Glomerular visceral epithelial cell (primary cell): ENCODE measurements around the gene TP53TG5.

Experiments
- DNase-seq: peaks from one replicate; pipeline ENCODE4 v3.0.0-alpha.2; 2016; ENCODE audit errors: extremely low spot score

Gene TP53TG5

DNA sequence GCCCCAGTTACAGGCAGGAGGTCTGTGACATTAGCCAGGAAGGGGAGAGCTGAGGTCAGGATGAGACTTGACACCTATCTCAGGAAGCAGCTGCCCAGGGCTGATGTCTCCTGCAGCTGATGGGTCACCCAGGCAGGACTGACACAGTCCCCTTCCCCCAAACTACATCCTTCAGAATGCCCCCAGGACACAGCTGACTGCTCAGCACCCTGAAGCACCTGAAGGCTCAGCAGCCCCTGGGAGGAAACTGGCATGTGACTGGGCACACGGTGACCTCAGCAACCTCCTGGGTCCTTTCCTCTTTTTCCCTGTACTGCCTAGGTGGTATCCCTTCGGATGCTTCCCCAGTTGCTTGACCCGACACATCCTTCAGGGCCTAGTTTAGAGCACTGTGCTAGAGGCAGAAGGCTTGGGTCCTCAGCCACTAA, 31.8 kb downstream of the TP53TG5 start:
- DNase-seq, result peak; percentile 56

GRCh38 chr20:45345104-45345936, 32.8 kb downstream of the TP53TG5 start:
- DNase-seq, result peak; percentile 28

DNA sequence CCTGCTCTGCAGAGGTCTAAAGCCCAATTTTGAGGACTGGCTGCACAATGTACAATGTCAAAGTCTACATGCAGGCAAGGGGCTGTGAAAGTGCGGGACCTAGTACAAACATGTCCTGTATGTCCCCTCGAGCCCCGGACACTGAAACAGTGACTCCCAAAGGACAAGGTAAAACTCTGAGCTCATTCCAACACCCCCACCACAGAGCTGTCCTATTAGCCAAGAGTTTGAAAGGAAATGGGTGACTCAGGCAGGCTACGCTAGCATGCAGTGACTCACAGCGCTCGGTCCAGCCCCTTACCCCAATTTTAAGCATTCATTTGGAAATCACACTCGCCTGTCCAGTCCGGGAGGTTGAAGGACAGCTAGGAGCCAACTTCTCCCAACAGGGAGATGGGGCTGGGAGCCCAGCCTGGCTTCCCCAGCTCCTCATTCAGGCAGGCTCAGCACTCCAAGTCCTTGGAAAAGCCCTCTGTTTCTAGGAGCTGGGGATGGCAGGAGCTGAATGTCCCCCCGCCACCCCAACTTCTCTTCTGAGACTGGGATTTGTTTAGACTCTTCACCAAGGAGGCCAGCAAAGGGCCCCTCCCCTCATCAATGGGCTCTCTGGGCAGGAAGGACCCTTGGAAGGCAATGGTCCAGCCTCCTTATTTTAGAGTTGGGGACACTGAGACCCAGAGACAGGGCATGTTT, 33.8 kb downstream of the TP53TG5 start:
- DNase-seq, result peak; percentile 93

- peak; percentile 46 for DNase-seq
Measured at GRCh38 chr20:45343532-45344167, 34.5 kb downstream of the TP53TG5 start.

GRCh38 chr20:45342855-45343531, 35.1 kb downstream of the TP53TG5 start:
- DNase-seq, result no peak

DNA sequence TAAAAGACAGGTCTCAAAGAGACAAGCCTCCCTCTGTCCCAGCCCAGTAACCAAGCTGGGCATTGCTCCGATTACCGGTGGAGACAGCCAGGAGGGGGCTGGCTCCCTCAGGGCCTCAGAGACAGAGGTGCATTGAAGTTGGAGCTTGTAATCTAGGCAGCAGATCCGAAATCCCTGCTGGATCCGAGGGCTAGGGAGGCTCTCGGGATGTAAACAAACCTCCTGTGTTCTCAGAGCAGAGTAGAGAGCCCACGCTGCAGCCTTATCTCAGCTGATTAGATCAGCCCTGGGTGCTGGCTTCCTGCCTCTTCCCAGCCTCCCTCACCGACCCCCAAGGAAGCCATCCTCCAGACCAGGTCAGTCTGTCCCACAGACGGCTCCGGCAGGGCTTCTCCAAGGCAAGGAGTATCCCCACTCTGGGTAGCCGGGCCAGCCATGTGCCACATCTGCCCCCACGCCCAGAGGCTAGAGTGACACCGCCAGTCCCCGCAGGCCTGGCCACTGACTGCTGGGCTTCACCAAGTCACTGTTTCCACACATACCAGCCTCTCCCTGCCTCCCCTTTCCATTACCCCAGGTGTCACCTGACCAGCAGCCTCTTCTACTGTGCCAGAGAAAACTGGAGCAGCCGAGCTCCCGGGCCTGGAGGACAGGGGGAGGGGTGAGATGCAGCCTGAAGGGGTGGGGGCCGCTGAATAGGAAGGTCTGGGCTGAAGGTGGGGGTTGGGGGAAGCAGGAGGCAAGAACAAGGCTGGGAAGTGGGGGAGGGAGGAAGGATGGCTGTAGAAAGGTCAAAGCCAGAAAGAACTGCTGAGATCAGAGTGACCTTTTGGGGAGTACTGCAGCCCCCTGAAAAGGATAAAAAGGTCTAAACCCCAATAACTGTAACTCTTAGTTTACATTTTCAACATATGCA, 35.9 kb downstream of the TP53TG5 start:
- DNase-seq, result peak; percentile 64

DNA sequence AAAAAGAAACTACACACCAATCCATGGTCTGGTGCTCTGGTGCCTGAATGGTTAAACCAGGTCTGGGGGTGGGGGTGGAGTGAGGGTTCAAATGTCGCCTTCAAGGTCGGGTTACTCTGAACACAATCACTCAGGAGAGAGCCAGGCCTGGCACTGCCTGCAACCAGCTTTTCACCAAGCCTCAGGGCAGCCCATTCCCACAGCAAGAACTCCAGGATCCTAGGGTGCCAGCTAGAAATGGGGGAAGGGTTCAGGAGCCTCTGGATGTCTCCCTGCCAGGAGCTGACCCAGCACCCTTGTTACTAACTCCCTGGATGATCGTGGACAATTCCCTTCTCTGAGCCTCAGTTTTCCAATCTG, 36.6 kb downstream of the TP53TG5 start:
- no peak for DNase-seq

GRCh38 chr20:45340951-45341350, 37.2 kb downstream of the TP53TG5 start:
- DNase-seq, result no peak

DNA sequence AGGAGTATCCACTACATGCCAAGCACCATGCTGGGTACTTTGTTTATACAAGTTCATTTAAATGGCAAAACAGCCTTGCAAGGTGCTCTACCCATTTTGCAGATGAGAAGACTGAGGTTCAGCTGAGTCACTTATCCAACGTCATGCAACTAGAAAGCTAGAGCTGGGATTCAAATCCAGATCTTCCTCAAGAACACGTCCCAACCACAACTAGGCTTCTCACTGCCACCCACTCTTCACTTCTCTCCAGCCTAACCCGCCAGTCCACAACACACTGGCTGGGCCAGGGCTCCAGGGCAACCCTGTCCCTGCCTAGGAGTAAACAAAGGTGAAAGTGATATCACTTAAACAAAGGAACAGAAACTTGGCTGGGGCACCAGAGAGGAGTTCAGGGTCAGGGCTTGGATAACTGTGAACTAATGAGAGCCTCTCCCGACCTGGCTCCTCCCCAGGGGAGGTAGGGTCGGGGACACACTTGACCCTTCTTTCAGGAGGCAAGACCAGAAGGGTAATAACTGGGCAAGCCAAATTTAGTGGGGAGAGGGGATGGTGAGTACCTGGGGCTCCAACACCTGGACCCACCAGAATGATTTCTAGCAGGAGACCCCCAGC, 37.8 kb downstream of the TP53TG5 start:
- DNase-seq, result no peak

DNA sequence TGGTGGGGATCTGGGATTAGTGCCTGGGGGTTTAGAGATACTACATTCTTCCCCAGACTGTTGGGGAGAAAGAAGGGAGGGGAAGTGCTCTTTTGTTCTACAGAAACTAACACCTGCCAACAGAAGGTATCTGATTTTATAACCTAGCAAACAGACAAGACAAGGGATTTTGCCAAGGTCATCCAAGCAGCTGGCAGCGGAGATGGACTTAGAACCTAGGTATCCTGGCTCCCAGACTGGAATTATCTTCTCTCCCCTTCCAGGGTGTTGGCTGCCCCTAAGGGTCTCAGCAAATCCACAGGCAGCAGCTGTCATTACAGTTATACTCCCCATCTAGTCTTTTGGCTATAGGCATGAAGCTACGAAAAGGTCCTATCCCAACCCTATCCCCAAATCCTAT, 38.3 kb downstream of the TP53TG5 start:
- no peak for DNase-seq

DNA sequence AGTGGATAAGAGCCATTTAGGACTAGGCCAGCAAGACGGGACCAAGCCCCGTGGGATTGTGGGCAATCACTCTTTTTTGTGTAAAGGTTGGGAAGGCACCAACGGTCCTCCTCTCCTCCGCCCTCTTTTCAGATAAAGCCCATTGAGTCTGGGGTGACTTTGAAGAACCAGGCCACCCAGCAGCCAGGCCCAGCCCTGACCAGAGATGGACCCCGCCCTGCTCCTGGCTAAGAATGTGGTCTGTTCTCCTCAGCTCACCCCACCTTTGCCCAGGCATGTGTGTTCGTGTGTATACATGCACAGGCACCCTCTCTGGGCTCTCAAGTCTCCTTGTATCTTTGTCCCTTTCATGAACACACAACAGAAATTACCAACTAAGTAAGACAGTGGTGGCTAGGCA, 39.0 kb downstream of the TP53TG5 start:
- no peak for DNase-seq

- DNase-seq, result no peak
Measured at GRCh38 chr20:45338121-45339030, 39.7 kb downstream of the TP53TG5 start.

DNA sequence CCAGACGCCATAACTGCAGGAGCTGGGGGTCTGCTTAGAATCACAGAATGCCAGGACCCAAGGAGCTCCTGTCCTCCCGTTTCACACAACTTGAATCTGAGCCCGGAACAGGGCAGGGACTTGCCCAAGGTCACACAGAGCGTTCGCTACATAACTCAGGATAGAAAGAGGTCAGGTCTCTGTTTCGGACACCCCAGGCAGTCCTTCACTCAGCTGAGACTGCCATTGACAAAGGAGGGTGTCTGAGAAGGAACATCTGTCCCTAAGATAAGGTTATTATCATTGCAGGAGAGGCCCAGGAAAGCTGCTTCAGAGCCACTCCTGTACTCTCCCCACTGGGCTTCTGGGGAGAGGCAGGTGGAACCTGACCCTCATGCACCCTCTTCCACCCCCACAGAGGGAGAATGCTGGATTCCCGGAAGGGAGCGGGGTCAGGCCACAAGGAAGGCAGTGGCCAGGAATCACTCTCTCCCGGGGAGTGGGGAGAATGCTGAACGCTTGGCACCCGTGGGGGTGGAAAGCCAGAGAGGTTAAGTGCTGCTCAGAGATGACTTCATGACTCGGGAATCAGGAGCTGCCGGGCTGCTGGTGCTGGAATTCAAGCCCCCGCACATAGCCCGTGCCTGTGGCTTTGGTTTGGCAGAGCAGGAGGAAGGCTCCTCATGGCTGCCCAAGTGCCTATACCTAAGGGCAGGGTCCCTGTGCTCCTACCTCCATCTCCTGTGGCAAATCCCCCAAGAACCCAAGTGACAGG, 40.6 kb downstream of the TP53TG5 start:
- DNase-seq, result peak; percentile 99

- DNase-seq, result peak; percentile 97
Measured at GRCh38 chr20:45336530-45337366, 41.4 kb downstream of the TP53TG5 start.

GRCh38 chr20:45330476-45330875, 47.6 kb downstream of the TP53TG5 start:
- no peak for DNase-seq

DNA sequence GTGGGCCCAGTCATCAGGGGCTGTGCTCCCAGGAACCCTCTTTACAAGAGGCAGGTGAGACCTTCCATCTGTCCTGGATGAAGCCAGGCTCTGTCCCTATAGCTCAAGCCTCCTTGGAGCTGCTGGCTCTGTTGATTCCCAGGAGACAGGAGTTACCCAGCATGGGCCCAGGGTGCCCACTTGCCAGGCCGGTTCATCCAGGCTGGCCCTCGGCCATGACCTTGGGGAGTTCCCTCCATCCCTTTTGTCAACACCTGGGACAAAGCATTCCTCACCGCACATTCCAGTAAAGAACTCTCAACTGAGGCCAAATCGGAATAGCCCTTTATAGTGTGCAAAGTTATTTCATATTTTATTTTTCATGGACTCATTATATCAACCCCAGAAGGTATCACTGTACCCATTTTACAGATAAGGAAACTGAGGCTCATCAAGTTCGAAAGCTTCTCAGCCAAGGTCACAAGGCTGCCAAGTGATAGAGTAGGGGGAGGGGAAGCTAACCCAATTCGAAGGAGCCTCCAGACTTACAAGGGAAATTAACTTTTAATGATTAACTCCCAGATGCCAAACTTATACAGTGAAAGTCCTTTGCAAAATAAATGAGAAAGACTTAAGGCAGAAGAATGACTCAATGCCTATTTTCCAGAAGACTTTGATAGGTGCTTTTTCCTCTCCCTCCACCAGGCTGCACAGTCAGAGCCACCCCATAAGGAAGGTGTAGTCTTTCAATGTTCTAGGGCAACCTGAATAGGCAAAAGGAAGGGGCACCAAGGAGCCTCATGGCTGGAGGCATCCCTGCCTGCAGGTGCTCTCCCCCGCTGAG, 48.4 kb downstream of the TP53TG5 start:
- DNase-seq, result peak; percentile 45

DNA sequence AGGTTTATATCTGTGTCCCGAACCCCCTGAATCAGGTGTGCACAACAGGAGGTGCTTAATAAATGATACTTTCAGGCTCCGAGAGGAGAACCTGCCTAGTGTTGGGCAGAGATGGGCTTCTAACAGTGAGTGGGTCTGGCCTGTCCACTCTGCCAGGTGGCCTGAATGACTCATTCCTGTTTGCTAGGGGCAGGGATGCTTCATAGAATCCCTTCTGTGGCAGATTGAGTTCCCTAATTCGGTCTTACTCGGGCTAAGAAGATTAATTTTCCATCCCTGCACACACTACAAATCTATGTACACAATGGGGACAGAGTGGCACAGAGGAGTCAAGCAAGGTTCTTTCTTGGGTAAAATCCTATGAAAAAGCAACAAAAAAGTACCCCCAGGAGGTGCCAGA, 49.7 kb downstream of the TP53TG5 start:
- DNase-seq, result no peak
